Measurements from ENCODE around the gene MUC20. TPM values are rescaled to one million over a fixed set of nuclear protein-coding genes. Genes with fewer than 3 reads are reported as not detected.

MUC20 gene
- total and polyA plus RNA-seq, 2 of the 13 experiments (the other 11 are each of a cell fraction or from before 2014, with no cell fraction given), result 0.24 to 0.83 TPM

DNA sequence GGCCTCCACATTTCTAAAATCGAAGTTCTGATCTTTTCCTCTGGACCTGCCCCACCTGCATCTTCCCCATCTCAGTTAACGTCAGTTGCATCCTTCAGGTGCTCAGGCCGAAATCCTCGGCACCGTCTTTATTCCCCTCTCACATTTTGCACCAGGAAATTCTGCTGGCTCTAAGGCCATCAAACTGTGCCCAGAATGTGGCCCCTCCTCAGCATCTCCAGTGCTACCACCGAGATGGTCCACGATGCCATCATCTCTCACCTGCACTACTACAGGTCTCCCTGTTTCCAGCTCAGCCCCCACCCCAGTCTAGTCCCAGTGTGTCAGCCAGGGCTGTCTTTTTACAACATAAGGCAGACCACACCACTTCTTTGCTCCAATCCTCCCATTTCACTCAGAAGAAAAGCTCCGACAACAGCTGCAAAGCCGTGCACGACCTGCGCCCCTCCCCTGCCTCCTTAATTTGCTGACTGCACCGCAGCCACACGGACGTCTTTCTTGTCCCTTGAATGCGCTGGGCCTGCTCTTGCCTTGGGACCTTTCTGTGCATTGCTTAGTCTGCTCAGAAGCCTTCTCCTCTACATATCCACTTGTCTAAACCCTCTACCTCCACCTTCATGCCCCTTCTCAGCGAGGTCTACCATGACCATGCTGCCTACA is 14.4 kb downstream of the MUC20 start (continued):
- TF ChIP-seq, protein P1, sequence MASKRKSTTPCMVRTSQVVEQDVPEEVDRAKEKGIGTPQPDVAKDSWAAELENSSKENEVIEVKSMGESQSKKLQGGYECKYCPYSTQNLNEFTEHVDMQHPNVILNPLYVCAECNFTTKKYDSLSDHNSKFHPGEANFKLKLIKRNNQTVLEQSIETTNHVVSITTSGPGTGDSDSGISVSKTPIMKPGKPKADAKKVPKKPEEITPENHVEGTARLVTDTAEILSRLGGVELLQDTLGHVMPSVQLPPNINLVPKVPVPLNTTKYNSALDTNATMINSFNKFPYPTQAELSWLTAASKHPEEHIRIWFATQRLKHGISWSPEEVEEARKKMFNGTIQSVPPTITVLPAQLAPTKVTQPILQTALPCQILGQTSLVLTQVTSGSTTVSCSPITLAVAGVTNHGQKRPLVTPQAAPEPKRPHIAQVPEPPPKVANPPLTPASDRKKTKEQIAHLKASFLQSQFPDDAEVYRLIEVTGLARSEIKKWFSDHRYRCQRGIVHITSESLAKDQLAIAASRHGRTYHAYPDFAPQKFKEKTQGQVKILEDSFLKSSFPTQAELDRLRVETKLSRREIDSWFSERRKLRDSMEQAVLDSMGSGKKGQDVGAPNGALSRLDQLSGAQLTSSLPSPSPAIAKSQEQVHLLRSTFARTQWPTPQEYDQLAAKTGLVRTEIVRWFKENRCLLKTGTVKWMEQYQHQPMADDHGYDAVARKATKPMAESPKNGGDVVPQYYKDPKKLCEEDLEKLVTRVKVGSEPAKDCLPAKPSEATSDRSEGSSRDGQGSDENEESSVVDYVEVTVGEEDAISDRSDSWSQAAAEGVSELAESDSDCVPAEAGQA (IDR thresholded peaks at IDR 0.05; ENCODE audit: low read depth), result no peak
- TF ChIP-seq, protein P1 (CRISPR knock-in tag; IDR thresholded peaks at IDR 0.05; ENCODE audit: borderline replicate concordance), result no peak
- TF ChIP-seq, protein P2, sequence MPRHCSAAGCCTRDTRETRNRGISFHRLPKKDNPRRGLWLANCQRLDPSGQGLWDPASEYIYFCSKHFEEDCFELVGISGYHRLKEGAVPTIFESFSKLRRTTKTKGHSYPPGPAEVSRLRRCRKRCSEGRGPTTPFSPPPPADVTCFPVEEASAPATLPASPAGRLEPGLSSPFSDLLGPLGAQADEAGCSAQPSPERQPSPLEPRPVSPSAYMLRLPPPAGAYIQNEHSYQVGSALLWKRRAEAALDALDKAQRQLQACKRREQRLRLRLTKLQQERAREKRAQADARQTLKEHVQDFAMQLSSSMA (CRISPR knock-in tag; IDR thresholded peaks at IDR 0.05), result no peak
- TF ChIP-seq, protein P3, sequence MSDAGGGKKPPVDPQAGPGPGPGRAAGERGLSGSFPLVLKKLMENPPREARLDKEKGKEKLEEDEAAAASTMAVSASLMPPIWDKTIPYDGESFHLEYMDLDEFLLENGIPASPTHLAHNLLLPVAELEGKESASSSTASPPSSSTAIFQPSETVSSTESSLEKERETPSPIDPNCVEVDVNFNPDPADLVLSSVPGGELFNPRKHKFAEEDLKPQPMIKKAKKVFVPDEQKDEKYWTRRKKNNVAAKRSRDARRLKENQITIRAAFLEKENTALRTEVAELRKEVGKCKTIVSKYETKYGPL (CRISPR knock-in tag; IDR thresholded peaks at IDR 0.05), result no peak

Measured in HepG2 (cell line).